Left cardiac atrium (tissue), 4 donors: ENCODE results near the gene DLGAP1. TPM values are rescaled to one million over a fixed set of nuclear protein-coding genes. Genes with fewer than 3 reads are reported as not detected.
"Not testable (repeated sequence)": the region's sequence is repeated elsewhere in the genome, so short reads cannot be mapped to it uniquely, and the experiment has no call there.

Experiments used
- ATAC-seq, 2 donors: fragments of 200-7000 bp; cut with Tn5 transposase; one replicate each; pipeline ENCODE4 v1.9.1; 2020; ENCODE audit warnings: mild to moderate bottlenecking in 2 of 2, moderate library complexity in 2 of 2
- DNase-seq: peaks from one replicate; pipeline ENCODE4 v3.0.0-alpha.2; 2020
- intact Hi-C, 2 donors: fragments of 100-400 bp; cut with DNase I; formaldehyde crosslinking; loops; one replicate each; pipeline versions ENCODE4 v1.14.1 to v1.15.1; 2022 to 2023
- long read RNA-seq: library from polyadenylated mRNA; unstranded; transcript quantifications from one replicate; pipeline ENCODE4 v2.0.0, GENCODE V29; 2021
- total RNA-seq, 2 donors: library from RNA; stranded (reverse); fragmentation: NEBNext Ultra II Directional; extraction: Animal tissue kit (Norgen Biotek cat#: 25700); gene quantifications; one replicate each; pipeline ENCODE4 v1.2.1, GENCODE V29; 2021
- donor health status: DM: no; HTN: yes; CAD: no.
- donor health status: DM: no; HTN: yes; CAD: no; lungs with severe emphysema.
- donor health status: DM: yes; HTN: yes; CAD: no.
- donor health status: Dilated cardiomyopathy.

The DLGAP1 gene
- total RNA-seq = under 1 TPM; 0.29 to 0.47 TPM
- long read RNA-seq = 0 reads

DNA sequence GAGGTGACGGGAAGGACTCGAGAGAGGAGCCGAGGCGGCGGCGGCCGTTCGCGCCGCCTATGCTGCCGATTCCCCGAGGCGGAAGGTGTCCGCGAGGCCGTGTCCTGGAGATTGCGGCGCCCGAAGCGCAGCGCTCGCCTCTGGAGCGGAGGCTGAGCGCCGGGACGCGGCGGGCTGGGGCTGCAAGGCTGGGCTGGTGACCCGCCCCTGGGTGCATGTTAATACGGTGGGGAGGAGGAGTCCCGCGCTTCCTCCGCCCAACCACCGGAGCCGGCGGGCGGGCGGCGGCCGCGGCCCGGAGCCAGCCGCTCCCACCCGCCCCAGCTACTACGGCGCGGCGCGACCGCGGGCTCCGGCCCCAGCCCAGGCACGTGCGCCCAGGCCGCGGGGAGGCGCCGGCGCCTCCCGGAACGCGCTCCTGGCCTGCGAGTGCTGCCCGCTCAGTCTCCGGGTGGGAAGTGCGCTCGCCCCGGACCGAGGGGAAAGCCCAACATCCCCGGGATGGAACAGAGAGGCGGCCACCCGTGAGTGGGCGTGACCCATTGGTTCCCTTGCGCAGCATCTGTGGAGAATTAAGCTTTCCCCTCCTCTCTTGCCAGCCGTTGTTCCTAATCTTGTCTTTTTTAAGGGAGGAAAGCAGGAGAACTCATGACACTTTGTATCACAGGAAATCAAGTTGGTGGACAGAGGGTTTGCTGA, at the start of gene DLGAP1:
TSS of gene DLGAP1 (minus strand) at position 195 of the 699 bp plus-strand sequence.
- intact Hi-C loops = no loop called here
- ATAC-seq = peak; percentile 84 to 92
- peak; percentile 30 for DNase-seq

DNA sequence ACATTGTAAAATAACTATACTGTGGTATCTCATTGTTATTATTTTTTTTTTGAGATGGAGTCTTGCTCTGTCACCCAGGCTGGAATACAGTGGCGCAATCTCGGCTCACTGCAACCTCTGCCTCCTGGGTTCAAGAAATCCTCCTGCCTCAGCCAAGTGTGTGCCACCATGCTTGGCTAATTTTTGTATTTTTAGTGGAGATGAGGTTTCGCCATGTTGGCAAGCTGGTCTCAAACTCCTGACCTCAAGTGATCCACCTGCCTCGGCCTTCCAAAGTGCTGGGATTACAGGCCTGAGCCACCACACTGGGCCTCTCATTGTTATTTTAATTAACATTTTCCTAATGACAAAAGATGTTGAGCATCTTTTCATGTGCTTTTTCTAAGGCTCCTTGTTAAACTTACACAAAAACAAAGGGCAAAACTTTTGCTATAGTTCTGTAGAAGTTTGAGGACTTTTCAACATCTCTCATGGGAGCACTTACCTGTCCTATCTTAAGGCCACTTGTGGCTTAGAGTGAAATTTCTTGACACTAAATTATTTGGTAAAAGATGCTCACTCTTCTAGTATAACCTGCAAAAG, 39.7 kb upstream of the DLGAP1 start:
- ATAC-seq, DNase-seq, intact Hi-C loops: not testable (repeated sequence)

GRCh38 chr18:4468511-4468910, 13.4 kb upstream of the DLGAP1 start:
- ATAC-seq = no peak
- DNase-seq = no peak
- intact Hi-C loops = no loop called here

DNA sequence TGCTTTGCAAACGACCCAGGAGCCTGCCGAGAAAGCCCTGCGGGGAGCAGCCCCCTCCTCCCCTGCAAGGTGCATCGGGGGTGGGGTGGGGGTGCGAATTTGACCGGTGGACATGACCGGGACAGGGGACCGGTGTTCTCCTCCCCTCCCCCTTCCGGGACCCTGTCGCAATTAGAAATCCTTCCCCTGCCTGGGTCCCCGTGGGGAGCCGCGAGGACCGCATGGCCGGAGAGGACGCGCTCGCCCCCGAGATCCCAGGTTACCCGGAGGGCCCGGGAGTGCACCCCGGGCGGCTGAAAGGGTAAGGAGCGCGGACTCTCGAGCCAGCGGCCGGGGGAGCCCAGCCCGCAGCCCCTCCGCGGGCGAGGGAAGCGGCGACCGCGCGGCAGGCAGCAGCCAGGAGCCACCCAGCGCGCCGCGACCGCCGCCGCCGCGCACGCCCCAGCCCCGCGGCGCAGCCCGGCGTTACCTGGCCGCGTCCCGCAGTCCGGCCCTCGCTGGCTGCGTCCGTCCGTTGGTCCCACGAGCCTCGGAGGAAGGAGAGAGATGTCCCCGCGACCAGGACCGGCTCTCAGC, 482 bp downstream of the DLGAP1 start:
- intact Hi-C loops = no loop called here
- DNase-seq = no peak
- ATAC-seq = peak; percentile 23 to 40

DNA sequence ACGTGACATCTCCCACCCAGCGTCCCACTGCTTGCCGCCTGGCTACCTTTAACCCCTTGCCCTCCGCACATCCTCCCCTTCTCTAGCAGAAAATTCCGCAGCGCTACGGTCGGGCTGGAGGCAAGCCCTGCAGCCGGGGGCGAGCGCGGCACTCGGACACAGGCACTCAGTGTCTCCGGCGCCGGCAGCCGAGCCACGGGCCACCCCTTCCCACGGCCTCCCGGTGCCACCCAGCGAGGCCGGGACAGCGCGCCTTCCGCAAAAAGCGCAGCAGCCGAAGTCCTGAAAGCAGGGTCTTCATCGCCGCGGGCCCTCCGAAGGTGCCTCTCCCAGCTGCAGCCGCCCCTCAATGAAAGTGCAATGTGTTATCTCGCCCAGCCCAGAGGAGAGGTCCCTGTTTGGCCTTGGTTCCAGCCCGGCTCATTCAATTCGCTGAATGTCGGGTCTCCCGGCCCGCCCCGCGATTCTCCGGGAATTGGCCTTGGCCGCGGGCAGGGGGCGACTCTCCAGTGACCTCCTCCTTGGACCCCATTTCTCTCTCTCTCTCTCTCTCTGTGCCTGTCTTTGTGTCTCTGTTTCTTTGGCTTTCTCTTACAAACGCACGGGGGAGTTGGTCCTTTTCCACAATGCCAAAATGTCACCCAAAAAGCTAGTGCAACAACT, 1.1 kb downstream of the DLGAP1 start:
- no peak for ATAC-seq
- DNase-seq = no peak
- intact Hi-C loops = no loop called here

GRCh38 chr18:4453567-4453873, 1.6 kb downstream of the DLGAP1 start:
- DNase-seq = no peak
- intact Hi-C loops = no loop called here
- no peak for ATAC-seq

- ATAC-seq (no peak), DNase-seq (no peak)
- intact Hi-C loops = no loop called here
Measured at GRCh38 chr18:4450065-4450658, 4.9 kb downstream of the DLGAP1 start.

DNA sequence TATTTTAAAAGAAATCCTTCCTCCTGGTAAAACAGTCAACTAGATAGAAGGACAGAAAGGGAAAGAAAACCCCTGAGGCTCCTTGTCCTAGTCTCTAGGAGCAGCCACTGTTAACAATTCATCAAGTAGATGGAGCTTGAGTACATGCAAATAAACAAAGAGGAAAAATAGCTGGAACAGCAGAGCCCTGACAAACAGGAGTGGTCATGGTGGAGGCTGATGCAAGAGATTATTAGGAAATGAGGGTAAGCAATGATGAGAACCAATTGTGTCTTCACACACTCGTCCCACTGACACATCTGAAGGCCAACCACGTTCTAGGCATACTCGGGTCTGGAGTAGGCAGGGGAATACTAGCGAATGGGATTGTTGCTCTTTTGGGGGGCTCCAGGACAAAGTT, 9.2 kb downstream of the DLGAP1 start:
- intact Hi-C loops = no loop called here
- no peak for DNase-seq
- ATAC-seq = no peak

DNA sequence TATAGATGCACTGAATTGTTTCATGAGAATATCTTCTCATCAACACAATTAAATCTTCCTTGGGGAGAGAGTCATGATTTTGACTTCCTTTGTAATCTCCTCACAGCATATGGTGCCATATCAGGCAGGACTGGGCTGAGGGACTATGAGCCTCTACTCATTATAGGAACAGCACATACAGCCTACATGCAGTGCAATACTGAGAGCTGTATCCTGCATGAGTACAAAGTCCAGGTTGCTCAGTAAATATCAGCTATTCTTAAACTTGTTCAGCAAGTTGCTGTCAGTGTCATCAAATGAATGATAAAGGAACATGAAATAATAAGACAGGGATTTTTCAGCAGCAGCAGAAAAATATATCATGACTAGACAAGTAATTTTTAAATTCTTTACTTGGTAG, 10.8 kb downstream of the DLGAP1 start:
- no peak for DNase-seq
- ATAC-seq = no peak
- intact Hi-C loops = no loop called here

GRCh38 chr18:4441098-4441497, 14.0 kb downstream of the DLGAP1 start:
- intact Hi-C loops = no loop called here
- DNase-seq (no peak), ATAC-seq (no peak)

GRCh38 chr18:4438938-4439337, 16.2 kb downstream of the DLGAP1 start:
- DNase-seq (no peak), ATAC-seq (no peak)
- intact Hi-C loops = no loop called here

GRCh38 chr18:4433717-4434116, 21.4 kb downstream of the DLGAP1 start:
- intact Hi-C loops = no loop called here
- no peak for DNase-seq
- ATAC-seq = no peak

DNA sequence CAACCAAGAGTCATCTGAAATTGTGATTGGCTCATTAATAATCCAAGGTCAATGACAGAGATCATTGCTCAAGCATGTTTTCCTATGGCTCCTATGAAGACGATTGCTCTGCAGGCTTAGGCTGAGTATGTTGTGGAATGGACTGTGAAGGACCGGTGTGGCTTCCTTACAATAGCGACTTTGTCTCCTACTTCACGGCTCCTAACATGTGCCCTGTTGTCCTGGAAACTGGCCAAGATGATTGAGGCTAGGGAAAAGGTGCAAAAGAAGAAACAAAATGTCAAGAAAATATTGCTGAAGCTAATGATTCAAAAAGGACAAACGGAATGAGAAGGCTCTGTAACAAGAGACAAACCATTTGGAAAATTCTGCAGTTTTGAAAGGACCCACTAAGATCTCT, 24.3 kb downstream of the DLGAP1 start:
- ATAC-seq = no peak
- DNase-seq = no peak
- intact Hi-C loops = no loop called here

DNA sequence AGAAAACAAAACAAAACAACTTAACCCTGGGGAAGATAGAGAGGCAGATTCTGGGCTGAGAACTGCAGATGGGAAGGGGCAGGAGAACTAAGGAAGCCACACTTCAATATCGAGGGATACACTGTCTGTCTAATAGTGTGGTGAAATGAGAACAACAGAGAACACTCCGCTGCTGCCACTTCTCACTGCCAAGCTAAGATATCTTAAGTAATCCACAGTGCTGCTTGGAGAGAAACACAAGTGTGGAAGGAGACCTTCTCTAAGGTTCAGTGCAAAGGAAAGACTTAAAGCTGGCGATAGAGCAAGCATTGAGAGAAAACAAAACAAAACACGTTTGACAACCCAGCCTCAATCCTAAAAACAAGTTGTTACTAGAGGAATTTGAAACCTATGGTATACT, 37.4 kb downstream of the DLGAP1 start:
- no peak for DNase-seq
- no peak for ATAC-seq
- intact Hi-C loops = no loop called here

DNA sequence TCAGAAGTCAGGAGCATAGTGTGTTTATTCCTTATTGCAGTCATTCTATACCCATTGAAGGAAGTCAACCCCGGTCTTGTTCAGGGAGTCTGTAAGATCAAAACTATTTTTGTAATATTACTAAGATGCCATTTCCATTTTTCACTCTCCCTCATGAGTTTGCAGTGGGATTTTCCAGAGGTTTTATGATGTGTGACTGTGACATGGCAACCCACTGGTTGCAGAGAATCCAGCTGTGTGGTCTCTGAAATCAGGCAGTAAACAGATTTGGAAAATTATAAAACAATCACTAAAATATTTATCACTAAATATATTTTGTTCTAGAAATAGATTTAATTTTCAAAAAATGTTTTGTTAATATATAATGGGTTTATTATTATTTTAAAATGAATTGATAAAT, 38.1 kb downstream of the DLGAP1 start:
- intact Hi-C loops = no loop called here
- DNase-seq = no peak
- ATAC-seq = no peak

GRCh38 chr18:4412286-4412685, 42.8 kb downstream of the DLGAP1 start:
- intact Hi-C loops = no loop called here
- no peak for ATAC-seq

DNA sequence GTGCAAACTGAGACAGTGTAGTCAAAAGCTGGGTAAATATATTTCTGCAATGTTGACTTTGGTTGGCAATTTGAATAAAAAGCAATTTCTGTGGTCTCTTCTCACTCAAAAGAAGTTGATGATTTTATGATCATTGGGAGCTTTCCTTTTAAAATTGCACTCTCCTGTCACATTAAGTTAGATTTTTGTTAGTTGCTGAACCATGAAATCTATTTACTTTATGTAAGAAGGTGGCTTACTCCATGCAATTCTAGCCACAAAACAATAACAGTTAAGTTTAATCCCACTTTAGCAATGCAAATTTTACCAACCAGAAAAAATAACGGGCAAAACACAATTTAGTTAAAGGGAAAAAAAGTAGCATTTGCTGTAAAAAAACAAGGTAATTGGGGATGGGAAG, 48.3 kb downstream of the DLGAP1 start:
- no peak for DNase-seq
- ATAC-seq = no peak
- intact Hi-C loops = no loop called here

More at GRCh38 chr18:4412286-4412685, 42.8 kb downstream of the DLGAP1 start:
- DNase-seq = no peak

DNA sequence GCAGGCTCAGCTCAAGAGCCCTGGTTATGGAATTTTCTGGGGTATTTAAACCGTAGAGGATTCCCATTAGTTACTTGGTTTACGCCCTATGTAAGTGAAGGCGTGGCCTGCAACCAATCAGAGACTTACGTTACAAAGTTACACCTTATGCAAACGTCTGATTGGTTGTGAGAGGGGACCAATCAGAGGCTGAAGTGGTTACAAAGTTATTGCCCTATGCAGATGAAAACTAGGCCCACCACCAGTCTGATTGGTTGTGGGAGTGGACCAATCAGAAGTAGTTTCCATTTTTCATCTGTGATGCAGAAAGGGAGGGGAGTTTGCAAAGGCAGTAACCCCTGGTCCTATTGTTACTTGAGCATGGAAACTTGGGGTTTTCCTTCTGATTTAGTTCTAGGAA, 49.1 kb downstream of the DLGAP1 start:
- intact Hi-C loops = no loop called here
- DNase-seq (no peak), ATAC-seq (no peak)

DNA sequence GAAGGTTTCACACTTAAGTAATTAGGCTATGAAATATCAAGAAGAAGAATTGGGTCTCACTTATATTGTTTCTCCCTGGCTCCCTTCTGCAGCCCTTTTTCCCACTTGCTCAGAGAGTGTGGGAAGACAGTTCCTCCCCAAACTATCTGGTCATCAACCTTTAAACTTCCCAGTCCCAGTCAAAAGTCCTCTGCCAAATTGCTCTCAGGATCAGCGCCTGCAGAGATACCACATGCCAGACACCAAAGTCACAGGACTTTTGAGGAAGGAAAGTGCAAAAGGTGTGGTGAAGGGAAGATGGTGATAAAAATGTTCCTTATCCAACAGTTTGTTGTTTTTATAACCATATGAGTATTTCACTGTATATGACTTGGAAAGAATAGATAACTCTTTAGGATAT, 51.3 kb downstream of the DLGAP1 start:
- intact Hi-C loops = no loop called here
- DNase-seq (no peak), ATAC-seq (no peak)

- intact Hi-C loops = no loop called here
- ATAC-seq = no peak
- DNase-seq = no peak
Measured at GRCh38 chr18:4400911-4401310, 54.2 kb downstream of the DLGAP1 start.
